SIG-M5 (cell line): ENCODE data around the gene MEIKIN.
"Not testable (repeated sequence)": the region's sequence is repeated elsewhere in the genome, so short reads cannot be mapped to it uniquely, and the experiment has no call there.

Experiments used
- DNase-seq: peaks from one replicate; lab custom pipeline; 2025; lab: John Stamatoyannopoulos, UW

Gene MEIKIN

GRCh38 chr5:131913603-131914002 is 31.9 kb downstream of the MEIKIN start:
- DNase-seq, result no peak

- DNase-seq, result no peak
These were observed 38.8 kb downstream of the MEIKIN start for GRCh38 chr5:131906668-131907067.

DNA sequence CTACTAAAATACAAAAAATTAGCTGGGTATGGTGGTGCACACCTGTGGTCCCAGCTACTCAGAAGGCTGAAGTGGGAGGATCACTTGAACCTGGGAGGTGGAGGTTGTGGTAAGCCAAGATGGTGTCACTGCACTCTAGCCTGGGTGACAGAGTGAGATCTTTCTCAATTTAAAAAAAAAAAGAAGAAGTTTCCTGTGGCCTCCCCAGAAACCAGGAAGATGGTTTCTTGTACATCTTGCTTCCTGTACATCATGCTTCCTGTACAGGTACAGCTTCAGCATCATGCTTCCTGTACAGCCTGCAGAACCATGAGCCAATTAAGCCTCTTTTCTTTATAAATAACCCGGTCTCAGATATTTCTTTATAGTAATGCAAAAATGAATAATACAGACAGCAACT is 43.2 kb downstream of the MEIKIN start:
- not testable (repeated sequence) for DNase-seq

DNA sequence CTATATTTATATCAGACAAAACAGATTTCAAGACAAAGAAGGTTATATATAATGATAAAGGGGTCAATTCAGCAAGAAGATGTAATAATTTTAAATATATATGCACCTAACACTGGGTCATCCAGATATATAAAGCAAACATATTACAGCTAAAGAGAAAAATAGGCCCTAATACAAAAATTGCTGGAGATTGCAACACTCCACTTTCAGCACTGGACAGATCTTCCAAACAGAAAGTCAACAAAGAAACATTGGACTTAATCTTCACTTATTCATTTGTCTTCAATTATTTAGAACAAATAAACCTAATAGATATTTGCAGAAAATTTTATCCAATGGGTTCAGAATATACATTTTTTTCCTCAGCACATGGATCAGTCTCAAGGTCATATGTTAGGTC is 45.8 kb downstream of the MEIKIN start:
- DNase-seq, result no peak

- DNase-seq, result no peak
These were observed 61.5 kb downstream of the MEIKIN start for GRCh38 chr5:131883984-131884383.

DNA sequence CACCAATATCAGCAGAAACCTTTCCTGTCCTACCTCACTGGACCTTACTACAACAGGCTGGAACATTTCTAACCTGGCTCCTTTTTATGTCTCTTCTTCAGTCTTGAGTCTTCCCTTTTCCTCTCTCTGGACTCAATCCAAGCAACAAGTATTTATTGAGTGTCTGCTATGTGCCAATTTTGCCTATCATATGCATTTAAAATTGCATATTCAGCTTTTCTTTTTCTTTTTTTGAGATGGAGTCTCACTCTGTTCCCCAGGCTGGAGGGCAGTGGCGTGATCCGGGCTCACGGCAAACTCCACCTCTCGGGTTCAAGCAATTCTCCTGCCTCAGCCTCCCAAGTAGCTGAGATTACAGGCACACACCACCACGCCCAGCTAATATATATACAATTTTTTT is 65.8 kb downstream of the MEIKIN start:
- DNase-seq, result no peak

- DNase-seq, result no peak
These were observed 67.6 kb downstream of the MEIKIN start for GRCh38 chr5:131877873-131878272.

DNA sequence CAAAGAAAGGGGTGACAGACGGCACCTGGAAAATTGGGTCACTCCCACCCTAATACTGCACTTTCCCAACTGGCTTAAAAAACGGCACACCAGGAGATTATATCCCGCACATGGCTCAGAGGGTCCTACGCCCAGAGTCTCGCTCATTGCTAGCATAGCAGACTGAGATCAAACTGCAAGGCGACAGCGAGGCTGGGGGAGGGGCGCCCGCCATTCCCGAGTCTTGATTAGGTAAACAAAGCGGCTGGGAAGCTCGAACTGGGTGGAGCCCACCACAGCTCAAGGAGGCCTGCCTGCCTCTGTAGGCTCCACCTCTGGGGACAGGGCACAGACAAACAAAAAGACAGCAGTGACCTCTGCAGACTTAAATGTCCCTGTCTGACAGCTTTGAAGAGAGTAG is 74.2 kb downstream of the MEIKIN start:
- DNase-seq, result not testable (repeated sequence)

- DNase-seq, result no peak
These were observed 77.9 kb downstream of the MEIKIN start for GRCh38 chr5:131867524-131867923.

DNA sequence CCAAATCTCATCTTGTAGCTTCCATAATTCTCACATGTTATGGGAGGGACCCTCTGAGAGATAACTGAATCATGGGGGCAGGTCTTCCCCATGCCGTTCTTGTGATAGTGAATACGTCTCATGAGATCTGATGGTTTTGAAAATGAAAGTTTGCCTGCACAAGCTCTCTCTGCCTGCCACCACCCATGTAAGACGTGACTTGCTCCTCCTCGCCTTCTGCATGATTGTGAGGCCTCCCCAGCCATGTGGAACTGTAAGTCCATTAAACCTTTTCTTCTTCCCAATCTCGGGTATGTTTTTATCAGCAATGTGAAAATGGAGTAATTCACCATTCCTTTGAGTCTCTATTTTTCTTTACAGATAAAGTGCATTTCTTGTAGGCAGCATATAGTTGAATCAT is 81.8 kb downstream of the MEIKIN start:
- DNase-seq, result no peak

DNA sequence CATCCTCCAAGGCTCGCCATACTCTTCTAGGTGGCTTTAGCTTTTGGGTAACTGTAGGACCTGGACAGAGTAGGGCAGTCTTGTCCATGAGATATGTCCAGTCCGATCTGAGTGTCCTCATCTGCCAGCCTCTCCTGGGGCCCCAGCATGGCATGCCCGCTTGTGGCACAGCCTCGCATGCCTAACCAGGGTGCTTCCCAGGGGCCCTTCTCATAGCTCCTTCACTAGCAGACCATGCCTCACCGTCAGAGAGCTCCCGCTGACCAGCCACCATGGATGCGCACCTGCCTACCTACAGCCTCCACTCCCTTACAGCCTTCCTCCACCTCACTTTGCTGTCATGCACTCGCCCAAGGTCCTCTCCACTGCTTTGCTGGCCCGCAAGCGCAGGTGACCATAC is 88.1 kb downstream of the MEIKIN start:
- DNase-seq, result no peak

DNA sequence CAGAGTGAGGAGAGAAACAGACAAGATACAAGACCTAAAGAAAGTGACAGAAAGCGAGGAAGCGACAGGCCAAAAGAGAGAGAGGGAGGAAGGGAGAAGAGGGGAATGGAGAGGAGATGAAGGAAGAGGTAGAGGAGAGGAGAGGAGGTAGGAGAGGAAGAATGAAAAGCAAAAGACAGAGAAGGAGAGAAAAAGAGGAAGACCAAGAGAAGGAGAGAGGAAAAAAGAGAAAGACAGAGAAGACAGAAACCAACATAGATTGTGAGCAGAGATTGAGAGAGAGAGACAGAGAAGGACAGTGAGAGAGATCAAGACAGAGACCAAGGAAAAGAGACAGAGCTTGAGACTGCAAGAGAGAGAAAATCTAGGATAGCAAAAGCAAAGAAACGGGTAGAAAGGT is 90.0 kb downstream of the MEIKIN start:
- no peak for DNase-seq

DNA sequence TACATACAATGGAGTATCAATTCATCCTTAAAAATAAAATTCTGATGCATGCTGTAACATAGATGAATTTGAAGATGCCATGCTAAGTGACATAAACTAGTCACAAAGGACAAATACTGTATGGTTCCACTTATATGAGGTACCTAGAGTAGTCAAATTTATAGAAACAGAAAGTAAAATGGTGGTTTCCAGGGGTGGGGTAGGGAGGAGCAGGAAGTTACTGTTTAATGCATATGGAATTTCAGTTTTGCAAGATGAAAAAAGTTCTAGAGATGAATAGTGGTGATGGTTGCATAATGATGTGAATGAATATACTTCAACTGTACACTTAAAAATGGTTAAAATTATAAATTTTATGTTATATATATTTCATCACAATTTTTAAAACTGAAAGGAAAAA is 91.3 kb downstream of the MEIKIN start:
- DNase-seq, result no peak

- DNase-seq, result no peak
These were observed 96.8 kb downstream of the MEIKIN start for GRCh38 chr5:131848662-131849061.

DNA sequence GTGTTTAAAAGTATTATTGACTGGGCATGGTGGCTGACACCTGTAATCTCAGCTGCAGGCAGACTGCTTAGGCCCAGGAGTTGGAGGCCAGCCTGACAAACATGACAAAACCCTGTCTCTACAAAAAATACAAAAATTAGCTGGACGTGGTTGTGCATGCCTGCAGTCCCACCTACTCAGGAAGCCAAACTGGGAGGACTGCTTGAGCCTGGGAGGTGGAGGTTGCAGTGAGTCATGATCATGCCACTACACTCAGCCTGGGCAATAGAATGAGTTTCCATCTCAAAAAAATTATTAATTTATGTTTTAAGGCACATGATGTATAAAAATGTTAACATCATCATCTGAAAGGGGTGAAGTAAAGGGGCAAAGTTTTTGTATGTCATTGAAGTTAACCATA is 98.9 kb downstream of the MEIKIN start:
- no peak for DNase-seq

- DNase-seq, result no peak
These were observed 99.6 kb downstream of the MEIKIN start for GRCh38 chr5:131845828-131846227.

DNA sequence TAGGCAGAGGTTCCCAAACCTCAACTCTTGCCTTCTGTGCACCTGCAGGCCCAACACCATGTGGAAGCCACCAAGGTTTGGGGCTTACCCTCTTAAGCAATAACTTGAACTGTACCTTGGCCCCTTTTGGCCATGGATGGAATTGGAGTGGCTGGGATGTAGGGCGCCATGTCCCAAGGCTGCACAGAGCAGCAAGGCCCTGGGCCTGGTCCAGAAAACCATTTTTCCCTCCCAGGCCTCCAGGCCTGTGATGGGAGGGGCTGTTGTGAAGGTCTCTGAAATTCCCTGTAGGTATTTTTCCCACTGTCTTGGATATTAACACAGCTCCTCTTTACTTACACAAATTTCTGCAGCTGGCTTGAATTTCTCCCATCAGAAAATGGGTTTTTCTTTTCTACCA is 102.5 kb downstream of the MEIKIN start:
- not testable (repeated sequence) for DNase-seq

- DNase-seq, result not testable (repeated sequence)
These were observed 112.8 kb downstream of the MEIKIN start for GRCh38 chr5:131832702-131833101.

DNA sequence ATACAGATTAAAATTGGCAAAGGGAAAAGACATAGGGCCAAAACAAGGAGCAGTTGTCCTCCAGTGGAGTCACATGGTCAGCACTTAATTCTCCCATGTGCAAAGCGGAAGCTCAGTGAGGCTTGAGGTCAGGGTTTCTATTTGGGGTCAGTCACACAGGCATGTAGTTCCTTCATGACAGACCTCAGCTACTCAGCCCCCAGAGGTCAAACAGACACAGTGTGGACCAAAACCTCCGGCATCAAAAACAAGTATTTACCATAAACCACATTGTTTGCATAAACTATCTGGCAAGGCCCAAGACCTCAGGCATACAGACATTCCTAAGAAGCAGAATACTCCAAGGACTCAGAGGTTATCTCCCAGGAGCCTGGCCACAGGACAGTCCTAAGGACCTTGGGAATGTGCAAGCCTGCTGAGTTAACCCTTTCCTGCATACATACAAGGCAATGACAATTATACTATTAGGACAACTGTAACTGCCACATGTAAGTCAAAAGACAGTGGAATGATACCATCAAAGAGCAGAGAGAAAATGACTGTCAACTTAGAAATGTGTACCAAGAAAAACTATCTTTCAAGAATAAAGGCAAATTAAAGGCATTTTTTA is 120.0 kb downstream of the MEIKIN start:
- no peak for DNase-seq

- DNase-seq, result no peak
These were observed 120.8 kb downstream of the MEIKIN start for GRCh38 chr5:131824631-131825030.

- DNase-seq, result no peak
These were observed 124.2 kb downstream of the MEIKIN start for GRCh38 chr5:131821221-131821620.

DNA sequence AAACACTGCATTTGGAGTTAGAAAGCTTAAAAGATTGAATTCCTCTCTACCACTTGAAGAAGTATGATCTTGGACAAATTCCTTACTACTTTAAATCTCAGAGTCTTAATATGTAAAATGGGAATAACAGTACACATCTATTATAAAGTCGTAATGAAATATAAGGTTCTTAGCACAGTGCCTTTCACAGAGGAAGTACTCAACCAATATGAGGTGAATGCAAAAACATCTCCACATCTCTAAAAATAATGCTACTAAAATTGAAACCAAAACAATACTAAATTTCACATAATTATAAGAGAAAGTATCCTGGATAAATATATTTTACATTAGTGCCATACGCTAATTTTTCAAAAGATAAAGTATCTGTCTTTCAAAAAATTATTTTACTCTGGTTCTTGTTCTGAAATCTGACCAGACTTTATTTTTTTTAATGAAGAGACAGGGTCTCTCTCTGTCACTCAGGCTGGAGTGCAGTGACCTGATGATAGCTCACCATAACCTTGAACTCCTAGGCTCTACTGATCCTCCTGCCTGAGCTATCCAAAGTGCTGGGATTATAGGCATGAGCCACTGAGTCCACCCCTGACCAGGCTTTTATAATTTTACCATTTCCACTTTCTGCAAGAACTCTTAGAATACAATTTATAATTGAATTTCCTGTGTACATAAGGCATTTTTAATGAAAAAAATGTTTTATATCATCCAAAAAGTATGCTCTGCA is 127.3 kb downstream of the MEIKIN start:
- DNase-seq, result no peak

- DNase-seq, result no peak
These were observed 130.5 kb downstream of the MEIKIN start for GRCh38 chr5:131814990-131815389.
